ENCODE results near the gene JKAMP.

Gene JKAMP

GRCh38 chr14:59543873-59544272, 59.6 kb downstream of the JKAMP start:
- DNase-seq: no peak

GRCh38 chr14:59547310-59547709, 63.0 kb downstream of the JKAMP start:
- no peak for DNase-seq
